GM19099 (cell line): ENCODE results near the gene GRK1.

ENCODE experiments used
- POLR2A ChIP-seq: IDR thresholded peaks from 3 replicates; pipeline ENCODE4 v1.6.1; 2011; ENCODE audit warnings: low read depth; ENCODE audit not compliant: insufficient read length; ENCODE audit errors: extremely low read depth

GRK1 gene

GRCh38 chr13:113731192-113732175 is 64.5 kb downstream of the GRK1 start:
- no peak for TF ChIP-seq POLR2A

DNA sequence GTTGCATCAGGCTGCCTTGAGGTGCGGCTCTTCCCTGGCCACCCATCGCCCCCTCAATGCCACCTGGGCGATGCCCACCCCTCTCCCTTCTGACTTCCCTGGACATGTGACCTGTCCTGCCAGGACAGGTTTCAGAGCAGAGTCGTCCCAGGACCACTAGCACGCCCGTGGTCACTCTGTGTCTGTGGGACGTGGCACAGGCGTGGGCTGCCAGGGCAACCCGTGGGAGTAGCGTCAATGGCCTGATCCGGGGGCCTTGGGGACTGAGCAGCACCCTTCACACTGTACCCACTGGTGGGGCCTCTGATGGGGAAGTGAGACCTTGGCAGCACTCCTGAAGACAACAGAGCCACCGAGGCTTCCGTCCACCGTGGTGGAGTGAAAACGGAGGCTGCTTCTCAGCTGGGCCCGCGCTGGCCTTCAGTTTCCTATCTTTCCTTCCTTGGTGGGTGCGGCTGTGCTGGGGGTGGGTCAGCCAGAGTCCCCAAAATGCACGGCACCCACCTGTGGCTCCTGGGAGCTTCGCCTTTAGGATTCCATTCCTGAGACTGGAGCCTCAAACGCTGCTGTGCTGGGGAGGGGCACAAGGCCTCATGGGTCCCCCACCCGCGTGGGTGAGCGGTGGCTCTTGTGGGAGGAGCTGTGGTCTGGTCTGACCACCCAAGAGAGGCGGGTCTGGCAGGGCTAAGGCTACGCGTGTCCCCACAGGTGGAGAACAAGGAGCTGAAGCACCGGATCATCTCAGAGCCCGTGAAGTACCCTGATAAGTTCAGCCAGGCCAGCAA is 65.3 kb downstream of the GRK1 start:
- TF ChIP-seq POLR2A, result no peak

GRCh38 chr13:113732961-113733950 is 66.2 kb downstream of the GRK1 start:
- no peak for TF ChIP-seq POLR2A

GRCh38 chr13:113734099-113734825 is 67.2 kb downstream of the GRK1 start:
- no peak for TF ChIP-seq POLR2A

GRCh38 chr13:113734826-113735125 is 67.8 kb downstream of the GRK1 start:
- no peak for TF ChIP-seq POLR2A

GRCh38 chr13:113735194-113735593 is 68.2 kb downstream of the GRK1 start:
- no peak for TF ChIP-seq POLR2A

DNA sequence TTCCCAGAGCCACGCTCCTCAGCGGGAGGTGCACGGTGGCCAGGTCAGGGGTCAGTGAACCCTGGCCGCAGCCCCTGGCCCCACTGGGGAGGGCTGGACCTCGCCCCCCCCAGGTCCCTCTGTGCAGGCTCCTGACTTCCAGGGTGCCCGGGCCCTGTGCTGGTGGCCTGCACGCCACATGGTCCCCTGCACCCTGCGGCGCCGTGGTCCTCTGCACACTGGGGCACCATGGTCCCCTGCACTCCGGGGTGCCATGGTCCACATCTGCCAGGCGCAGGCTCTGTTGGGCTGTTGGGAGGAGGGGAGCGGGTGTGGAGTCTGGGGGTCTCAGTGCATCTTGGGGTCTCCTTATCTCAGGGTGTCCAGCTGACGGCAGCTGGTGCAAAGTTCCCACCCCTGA is 68.7 kb downstream of the GRK1 start:
- TF ChIP-seq POLR2A, result no peak

- no peak for TF ChIP-seq POLR2A
Observed at GRCh38 chr13:113736258-113736731, 69.3 kb downstream of the GRK1 start.

GRCh38 chr13:113737803-113738202 is 70.8 kb downstream of the GRK1 start:
- no peak for TF ChIP-seq POLR2A

- TF ChIP-seq POLR2A, result no peak
Observed at GRCh38 chr13:113739527-113740285, 72.7 kb downstream of the GRK1 start.

DNA sequence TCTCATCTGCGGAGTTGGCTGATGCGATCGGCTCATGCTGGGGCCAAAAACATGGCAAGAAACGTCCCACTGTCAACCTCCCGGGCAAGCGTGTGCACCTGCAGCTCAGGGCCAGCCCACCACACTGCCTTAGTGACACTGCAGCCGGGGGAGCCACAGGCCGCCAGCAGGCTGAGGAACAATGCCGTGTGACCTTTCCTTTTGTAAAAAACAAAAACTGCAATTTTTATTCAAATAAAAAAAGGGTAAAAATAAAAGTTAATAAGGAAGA is 73.2 kb downstream of the GRK1 start:
- no peak for TF ChIP-seq POLR2A

DNA sequence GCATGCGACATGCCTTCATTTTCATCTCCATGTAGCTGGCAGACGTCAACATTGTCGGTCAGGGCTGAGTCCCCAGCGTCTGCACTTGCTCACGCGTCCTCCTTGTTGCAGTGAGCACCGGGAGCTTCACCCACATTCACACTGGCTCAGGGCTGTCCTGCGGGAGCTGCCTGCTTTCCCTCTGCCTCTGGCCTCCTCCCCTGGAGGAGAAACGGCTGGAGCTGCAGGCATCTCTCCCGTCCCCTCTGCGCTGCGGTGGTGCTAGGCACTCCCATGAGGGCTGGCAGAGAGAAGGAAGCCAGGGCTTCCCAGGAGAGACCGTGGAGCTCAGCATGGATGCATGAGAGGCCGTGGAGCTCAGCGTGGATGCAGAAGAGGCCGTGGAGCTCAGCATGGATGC is 73.6 kb downstream of the GRK1 start:
- no peak for TF ChIP-seq POLR2A

DNA sequence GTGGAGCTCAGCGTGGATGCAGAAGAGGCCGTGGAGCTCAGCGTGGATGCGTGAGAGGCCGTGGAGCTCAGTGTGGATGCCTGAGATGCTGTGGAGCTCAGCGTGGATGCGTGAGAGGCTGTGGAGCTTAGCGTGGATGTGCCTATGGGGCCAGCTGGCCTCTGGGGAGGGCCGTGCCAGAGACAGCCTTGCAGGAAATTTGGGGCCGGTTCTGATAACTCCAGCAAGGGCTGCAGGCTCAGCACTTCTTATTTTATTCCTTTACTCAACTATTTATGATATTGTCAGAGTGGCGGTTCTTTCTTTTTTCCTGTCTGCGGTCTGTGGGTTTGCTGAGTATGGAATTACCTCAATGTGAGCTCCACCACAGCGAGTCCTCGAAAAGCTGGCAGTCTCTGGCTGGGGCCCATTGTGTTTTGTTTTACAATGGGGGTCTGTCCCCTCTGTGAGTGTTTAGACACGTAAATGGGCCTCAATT is 74.2 kb downstream of the GRK1 start:
- no peak for TF ChIP-seq POLR2A
